ENCODE measurements around the gene CTNNA2. TPM values are rescaled to one million over a fixed set of nuclear protein-coding genes. Genes with fewer than 3 reads are reported as not detected.

Gene CTNNA2
- polyA plus RNA-seq, 1 of the 3 experiments (the other 2 are of a cell fraction): 0.30 TPM

DNA sequence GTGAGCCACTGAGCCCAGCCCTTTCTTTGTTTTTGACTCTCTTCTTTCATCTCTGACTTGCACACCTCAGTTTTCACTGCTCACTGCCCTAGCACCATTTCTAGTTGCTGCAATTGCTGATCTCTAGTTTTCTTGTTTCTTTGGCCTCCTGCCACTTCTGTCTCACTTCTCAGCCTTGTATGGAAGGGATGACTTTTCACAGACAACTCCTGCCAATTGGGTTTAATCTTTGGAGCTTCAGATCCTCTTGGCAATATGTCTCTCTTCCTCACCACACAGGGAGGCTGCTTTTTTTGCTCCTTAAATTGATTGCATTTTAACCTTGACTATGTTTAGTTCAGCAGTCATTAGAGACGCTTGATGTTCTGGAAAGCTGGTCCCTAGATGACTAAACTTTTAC, 323.1 kb downstream of the CTNNA2 start:
- ChIA-PET POLR2A (no interaction called here), CTCF (no interaction called here)
- no peaks in the 10 kb centered on the region; the same call in 1 of the 2 replicates for H3K9me2 ChIP-seq
- no peaks in the 10 kb centered on the region for H3K9me3 ChIP-seq
- H2AFZ ChIP-seq (ENCODE audit: low read depth): no peak overlapping the region
- no peak overlapping the region for H3K4me2 ChIP-seq
- no peaks in the 10 kb centered on the region for H3K36me3 ChIP-seq (replicated peaks in 1 of 2; ENCODE audit: control insufficient read depth in 1 of 2, insufficient read depth in 2 of 2, low read length in 1 of 2)
- H3K79me2 ChIP-seq (ENCODE audit: insufficient read depth): no peaks in the 10 kb centered on the region
- no peaks in the 10 kb centered on the region for H3F3A ChIP-seq (replicated peaks; ENCODE audit: insufficient read depth)
- H3K4me1 ChIP-seq (ENCODE audit: control insufficient read depth in 1 of 2, insufficient read depth in 2 of 2, low read depth in 1 of 2, low read length in 1 of 2): peaks cover 0 to 3% of the 10 kb centered on the region in 2 experiments; a peak in 1 of 4 replicates
- H3K27ac ChIP-seq (ENCODE audit: low read depth in 2 of 2, low read length in 1 of 2): no peak overlapping the region
- WGBS (ENCODE audit: low lambda C conversion rate): 11% methylated on average over 1 of the region's 1 CpG
- no peaks in the 10 kb centered on the region for H4K20me1 ChIP-seq (ENCODE audit: insufficient read depth)
- TF ChIP-seq GABPA (IDR thresholded peaks at IDR 0.05; ENCODE audit: low read depth) (no peak), POLR2AphosphoS5 (IDR thresholded peaks at IDR 0.05; ENCODE audit: low read depth, low read length) (no peak), FOXJ3 (CRISPR knock-in tag; IDR thresholded peaks at IDR 0.05) (no peak), RFX5 (IDR thresholded peaks at IDR 0.05; ENCODE audit: low read length) (no peak), YY1 (IDR thresholded peaks at IDR 0.05; ENCODE audit: low read depth) (no peak), SIN3A (IDR thresholded peaks at IDR 0.05; ENCODE audit: borderline replicate concordance, low read depth, low read length) (no peak), JUND (IDR thresholded peaks at IDR 0.05) (no peak)
- TF ChIP-seq, protein P1, sequence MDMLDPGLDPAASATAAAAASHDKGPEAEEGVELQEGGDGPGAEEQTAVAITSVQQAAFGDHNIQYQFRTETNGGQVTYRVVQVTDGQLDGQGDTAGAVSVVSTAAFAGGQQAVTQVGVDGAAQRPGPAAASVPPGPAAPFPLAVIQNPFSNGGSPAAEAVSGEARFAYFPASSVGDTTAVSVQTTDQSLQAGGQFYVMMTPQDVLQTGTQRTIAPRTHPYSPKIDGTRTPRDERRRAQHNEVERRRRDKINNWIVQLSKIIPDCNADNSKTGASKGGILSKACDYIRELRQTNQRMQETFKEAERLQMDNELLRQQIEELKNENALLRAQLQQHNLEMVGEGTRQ (IDR thresholded peaks at IDR 0.05; ENCODE audit: borderline replicate concordance, low read depth, low read length): no peak
- no peak for DNase-seq
- no peak overlapping the region for H3K4me3 ChIP-seq (ENCODE audit: low read depth in 2 of 2, low read length in 1 of 2)
- H3K9ac ChIP-seq: no peak overlapping the region
- no peaks in the 10 kb centered on the region for H3K27me3 ChIP-seq (ENCODE audit: insufficient read depth)

DNA sequence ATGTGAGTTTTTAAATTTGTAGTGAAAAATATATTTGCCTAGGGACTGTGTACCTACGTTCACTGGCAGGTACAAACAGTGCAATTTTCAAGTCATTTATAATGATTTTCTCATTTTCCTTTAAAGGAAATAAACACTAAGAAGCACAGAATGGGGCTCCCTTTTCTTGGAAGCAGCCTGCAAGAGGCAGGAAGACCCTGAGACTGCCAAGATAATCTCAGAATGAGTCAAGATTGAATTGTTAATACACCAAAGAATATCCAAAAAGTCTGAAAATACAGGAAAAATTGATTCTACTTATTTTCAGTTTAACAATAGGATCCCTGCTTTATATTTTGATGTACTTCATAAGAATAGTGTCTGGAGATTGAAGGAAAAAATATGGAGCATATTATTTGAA, 331.2 kb downstream of the CTNNA2 start:
- Histone ChIP-seq H3K9me2 (no peaks in the 10 kb centered on the region), H3K36me3 (replicated peaks in 1 of 2; ENCODE audit: control insufficient read depth in 1 of 2, insufficient read depth in 2 of 2, low read length in 1 of 2) (no peaks in the 10 kb centered on the region), H3K4me2 (no peak overlapping the region), H3F3A (replicated peaks; ENCODE audit: insufficient read depth) (no peaks in the 10 kb centered on the region), H2AFZ (ENCODE audit: low read depth) (no peak overlapping the region), H3K79me2 (ENCODE audit: insufficient read depth) (no peaks in the 10 kb centered on the region), H3K4me3 (ENCODE audit: low read depth in 2 of 2, low read length in 1 of 2) (no peak overlapping the region), H3K4me1 (ENCODE audit: control insufficient read depth in 1 of 2, insufficient read depth in 2 of 2, low read depth in 1 of 2, low read length in 1 of 2) (no peaks in the 10 kb centered on the region; a peak in 2 of 4 replicates), H3K9me3 (no peaks in the 10 kb centered on the region), H3K9ac (no peak overlapping the region), H4K20me1 (ENCODE audit: insufficient read depth) (no peaks in the 10 kb centered on the region), H3K27me3 (ENCODE audit: insufficient read depth) (no peaks in the 10 kb centered on the region), H3K27ac (ENCODE audit: low read depth in 2 of 2, low read length in 1 of 2) (no peak overlapping the region)
- no peak for DNase-seq
- no peak for TF ChIP-seq NRF1 (IDR thresholded peaks at IDR 0.05; ENCODE audit: low read depth, low read length)
- no peak for TF ChIP-seq GATA2 (CRISPR knock-in tag; IDR thresholded peaks at IDR 0.05)
- TF ChIP-seq GABPA (IDR thresholded peaks at IDR 0.05; ENCODE audit: low read depth): no peak
- no peak for TF ChIP-seq NFIC (IDR thresholded peaks at IDR 0.05; ENCODE audit: borderline replicate concordance)
- TF ChIP-seq POLR2AphosphoS5 (IDR thresholded peaks at IDR 0.05; ENCODE audit: low read depth, low read length): no peak
- TF ChIP-seq EP300 (IDR thresholded peaks at IDR 0.05; ENCODE audit: borderline replicate concordance in 1 of 2, low read depth in 1 of 2, low read length in 1 of 2): no peak
- no peak for TF ChIP-seq TCF12 (IDR thresholded peaks at IDR 0.05)
- TF ChIP-seq, protein P2, sequence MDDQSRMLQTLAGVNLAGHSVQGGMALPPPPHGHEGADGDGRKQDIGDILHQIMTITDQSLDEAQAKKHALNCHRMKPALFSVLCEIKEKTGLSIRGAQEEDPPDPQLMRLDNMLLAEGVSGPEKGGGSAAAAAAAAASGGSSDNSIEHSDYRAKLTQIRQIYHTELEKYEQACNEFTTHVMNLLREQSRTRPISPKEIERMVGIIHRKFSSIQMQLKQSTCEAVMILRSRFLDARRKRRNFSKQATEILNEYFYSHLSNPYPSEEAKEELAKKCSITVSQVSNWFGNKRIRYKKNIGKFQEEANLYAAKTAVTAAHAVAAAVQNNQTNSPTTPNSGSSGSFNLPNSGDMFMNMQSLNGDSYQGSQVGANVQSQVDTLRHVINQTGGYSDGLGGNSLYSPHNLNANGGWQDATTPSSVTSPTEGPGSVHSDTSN (IDR thresholded peaks at IDR 0.05): no peak
- TF ChIP-seq JUND (IDR thresholded peaks at IDR 0.05): no peak
- TF ChIP-seq FOSL2 (IDR thresholded peaks at IDR 0.05; ENCODE audit: borderline replicate concordance, low read depth): no peak
- CTCF ChIA-PET: interaction anchor here (2.4 kb wide), 1 partner anchor 16 kb away, joined by 7 read pairs; no protein-coding TSS in a partner anchor
- POLR2A ChIA-PET: no interaction called here
- 13% methylated on average over 1 of the region's 1 CpG for WGBS (ENCODE audit: low lambda C conversion rate)

Data from SK-N-SH (cell line).